DOHH2 (cell line): ENCODE measurements around the gene PLXNC1.

ENCODE experiments used
- H3F3A ChIP-seq: fragments of 200-600 bp; sonication (generic), shearing (Covaris generic); 2 replicates; pipeline ENCODE4 v1.6.0; 2016; ENCODE audit warnings: antibody characterized with exemption, mild to moderate bottlenecking; ENCODE audit not compliant: control insufficient read depth, insufficient read depth
- H3K27ac ChIP-seq: fragments of 200-600 bp; sonication (generic); 2 replicates; pipeline ENCODE4 v1.5.1; 2014; ENCODE audit warnings: low read depth, mild to moderate bottlenecking, low read length, moderate library complexity
- H3K27me3 ChIP-seq: fragments of 200-600 bp; sonication (generic); 2 replicates; pipeline ENCODE4 v1.6.1; 2014; ENCODE audit warnings: mild to moderate bottlenecking, low read length, mixed read lengths; ENCODE audit not compliant: control insufficient read depth
- H3K36me3 ChIP-seq: fragments of 200-600 bp; sonication (generic); 2 replicates; pipeline ENCODE4 v1.6.1; 2014; ENCODE audit warnings: mild to moderate bottlenecking, low read length, moderate library complexity, mixed read lengths; ENCODE audit not compliant: control insufficient read depth
- H3K4me1 ChIP-seq: fragments of 200-600 bp; sonication (generic); 2 replicates; pipeline ENCODE4 v1.6.1; 2014; ENCODE audit warnings: mild to moderate bottlenecking, low read length, mixed read lengths; ENCODE audit not compliant: control insufficient read depth
- H3K4me2 ChIP-seq: fragments of 200-600 bp; sonication (generic); 2 replicates; pipeline ENCODE4 v1.6.0; 2014; ENCODE audit warnings: mild to moderate bottlenecking, low read length, moderate library complexity
- H3K4me3 ChIP-seq: fragments of 200-600 bp; sonication (generic); 2 replicates; pipeline ENCODE4 v1.5.1; 2014; ENCODE audit warnings: mild to moderate bottlenecking, low read length, mixed read lengths
- H3K79me2 ChIP-seq: fragments of 200-600 bp; sonication (generic); 2 replicates; pipeline ENCODE4 v1.6.1; 2014; ENCODE audit warnings: mild to moderate bottlenecking, low read length, mixed read lengths; ENCODE audit not compliant: control insufficient read depth
- H3K9me2 ChIP-seq: fragments of 200-600 bp; sonication (generic); replicated peaks from 2 replicates; pipeline ENCODE4 v1.6.1; 2014; ENCODE audit warnings: mild to moderate bottlenecking, low read length, mixed read lengths; ENCODE audit not compliant: control insufficient read depth
- H3K9me3 ChIP-seq: fragments of 200-600 bp; sonication (generic); 2 replicates; pipeline ENCODE4 v1.6.1; 2014; ENCODE audit warnings: antibody characterized with exemption, low read length, mixed read lengths; ENCODE audit not compliant: control insufficient read depth, insufficient read depth
- H4K20me1 ChIP-seq: fragments of 200-600 bp; sonication (generic); 2 replicates; pipeline ENCODE4 v1.6.0; 2014; ENCODE audit warnings: low read depth, mild to moderate bottlenecking, antibody characterized with exemption, low read length, moderate library complexity; ENCODE audit not compliant: control insufficient read depth, insufficient read depth
- CTCF ChIP-seq: fragments of 200-600 bp; sonication (generic); IDR thresholded peaks from one replicate; pipeline ENCODE4 v1.5.1; 2014; ENCODE audit warnings: antibody characterized with exemption, mild to moderate bottlenecking, low read depth, low read length; ENCODE audit not compliant: poor library complexity, severe bottlenecking
- EZH2phosphoT487 ChIP-seq: fragments of 200-600 bp; sonication (generic); IDR thresholded peaks from 2 replicates; pipeline ENCODE4 v1.6.1; 2017; ENCODE audit warnings: borderline replicate concordance, mild to moderate bottlenecking, antibody characterized with exemption, low read length, moderate library complexity, mixed read lengths

The PLXNC1 gene

GRCh38 chr12:94195483-94195882 lies 47.1 kb downstream of the PLXNC1 start:
- TF ChIP-seq EZH2phosphoT487, result no peak
- peak; percentile 62 for TF ChIP-seq CTCF

DNA sequence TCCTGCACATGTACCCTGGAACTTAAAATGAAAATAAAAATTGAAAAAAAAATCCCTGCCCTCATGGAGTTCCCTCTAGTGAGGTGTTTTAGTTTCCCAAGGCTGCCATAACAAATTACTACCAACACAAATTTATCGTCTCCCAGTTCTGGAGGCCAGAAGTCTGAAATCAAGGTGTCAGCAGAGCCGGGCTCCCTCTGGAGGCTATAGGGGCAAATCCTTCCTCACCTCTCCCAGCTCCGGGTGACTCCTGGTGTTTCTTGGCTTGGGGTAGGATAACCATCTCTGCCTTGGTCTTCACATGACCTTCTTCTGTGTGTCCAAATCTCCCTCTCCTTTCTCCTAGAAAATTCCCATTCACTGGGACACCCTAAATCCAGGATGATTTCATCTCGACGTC lies 50.1 kb downstream of the PLXNC1 start:
- H3K27ac ChIP-seq, result no peak overlapping the region
- no peaks in the 10 kb centered on the region for H3K36me3 ChIP-seq
- H3K9me3 ChIP-seq, result no peaks in the 10 kb centered on the region
- H3K4me2 ChIP-seq, result no peak overlapping the region
- peaks cover 52% of the 10 kb centered on the region for H3K4me1 ChIP-seq
- H4K20me1 ChIP-seq, result no peaks in the 10 kb centered on the region
- no peak for TF ChIP-seq EZH2phosphoT487
- no peak for TF ChIP-seq CTCF
- H3F3A ChIP-seq, result no peaks in the 10 kb centered on the region; the same call in 1 of the 2 replicates
- H3K4me3 ChIP-seq, result no peak overlapping the region
- no peaks in the 10 kb centered on the region for H3K9me2 ChIP-seq
- no peaks in the 10 kb centered on the region for H3K27me3 ChIP-seq
- no peaks in the 10 kb centered on the region for H3K79me2 ChIP-seq

More at GRCh38 chr12:94195483-94195882, 47.1 kb downstream of the PLXNC1 start:
- Histone ChIP-seq H3K9me2 (no peaks in the 10 kb centered on the region), H3F3A (no peaks in the 10 kb centered on the region; the same call in 1 of the 2 replicates), H3K4me2 (0 out of 2 replicates have a peak overlapping the region, but pooled peaks have one; percentile 3), H3K79me2 (no peaks in the 10 kb centered on the region), H3K4me3 (no peak overlapping the region), H3K27me3 (no peaks in the 10 kb centered on the region), H3K4me1 (peaks cover 65% of the 10 kb centered on the region), H3K27ac (no peak overlapping the region), H3K9me3 (peaks cover 9% of the 10 kb centered on the region), H4K20me1 (no peaks in the 10 kb centered on the region), H3K36me3 (peaks cover 6% of the 10 kb centered on the region; the same call in 1 of the 2 replicates)

- H3K4me3 ChIP-seq, result no peak overlapping the region
- no peak overlapping the region for H3K27ac ChIP-seq
- H3F3A ChIP-seq, result no peaks in the 10 kb centered on the region; the same call in 1 of the 2 replicates
- no peaks in the 10 kb centered on the region for H3K36me3 ChIP-seq
- peaks cover 52% of the 10 kb centered on the region for H3K4me1 ChIP-seq
- H4K20me1 ChIP-seq, result no peaks in the 10 kb centered on the region
- no peaks in the 10 kb centered on the region for H3K27me3 ChIP-seq
- TF ChIP-seq EZH2phosphoT487, result no peak
- TF ChIP-seq CTCF, result peak; percentile 37
- H3K9me3 ChIP-seq, result no peaks in the 10 kb centered on the region
- H3K4me2 ChIP-seq, result no peak overlapping the region
- H3K9me2 ChIP-seq, result no peaks in the 10 kb centered on the region
- no peaks in the 10 kb centered on the region for H3K79me2 ChIP-seq
Measured at GRCh38 chr12:94198872-94199271, 50.5 kb downstream of the PLXNC1 start.
